SK-N-SH (cell line): Measurements from ENCODE around the gene NUMB. TPM values are rescaled to one million over a fixed set of nuclear protein-coding genes. Genes with fewer than 3 reads are reported as not detected.

Experiments
- CTCF ChIA-PET: fragments of 300-600, 350-600 bp; formaldehyde crosslinking; extraction: SDS; loops from one replicate; lab custom pipeline; 2021; lab: Yijun Ruan, JAX
- POLR2A ChIA-PET: fragments of 350-600 bp; sonication (Branson Sonifier 250); formaldehyde crosslinking; extraction: SDS; loops from one replicate; lab custom pipeline; 2020; ENCODE audit warnings: antibody characterized with exemption, inconsistent platforms; lab: Yijun Ruan, JAX
- DNase-seq: peaks from one replicate; pipeline ENCODE4 v3.0.0; 2012
- H2AFZ ChIP-seq: fragments of 200-600 bp; sonication (generic); 2 replicates; pipeline ENCODE4 v1.8.1; 2016; ENCODE audit warnings: antibody characterized with exemption, mild to moderate bottlenecking, low read depth
- H3F3A ChIP-seq: fragments of 200-600 bp; sonication (generic); replicated peaks from 2 replicates; pipeline ENCODE3; 2016; ENCODE audit warnings: antibody characterized with exemption, mild to moderate bottlenecking; ENCODE audit not compliant: insufficient read depth
- H3K27ac ChIP-seq, 2 experiments: fragments of 200-500 bp in 1 of 2; fragments of 200-600 bp in 1 of 2; sonication (Bioruptor generic) in 1 of 2; sonication (generic), shearing (Covaris generic) in 1 of 2; 2 replicates each; pipeline versions ENCODE4 v1.5.1 to v1.6.1; 2014 to 2016; ENCODE audit warnings: low read depth in 2 of 2, inconsistent platforms in 1 of 2, low read length in 1 of 2, mild to moderate bottlenecking in 1 of 2, mixed read lengths in 1 of 2
- H3K27me3 ChIP-seq: fragments of 200-600 bp; sonication (generic), shearing (Covaris generic); 2 replicates; pipeline ENCODE4 v1.6.1; 2016; ENCODE audit warnings: mixed run types; ENCODE audit not compliant: insufficient read depth
- H3K36me3 ChIP-seq, 2 experiments: fragments of 200-500 bp in 1 of 2; fragments of 200-600 bp in 1 of 2; sonication (Bioruptor generic) in 1 of 2; sonication (generic) in 1 of 2; replicated peaks in 1 of 2; 2 replicates each; pipeline versions ENCODE3 to v1.5.1; 2014 to 2016; ENCODE audit warnings: low read length in 1 of 2, mild to moderate bottlenecking in 1 of 2; ENCODE audit not compliant: insufficient read depth in 2 of 2, control insufficient read depth in 1 of 2
- H3K4me1 ChIP-seq, 2 experiments: fragments of 200-500 bp in 1 of 2; fragments of 200-600 bp in 1 of 2; sonication (Bioruptor generic) in 1 of 2; sonication (generic), shearing (Covaris generic) in 1 of 2; 2 replicates each; pipeline versions ENCODE4 v1.5.1 to v1.6.1; 2014 to 2016; ENCODE audit warnings: low read depth in 1 of 2, low read length in 1 of 2, mixed run types in 1 of 2; ENCODE audit not compliant: insufficient read depth in 2 of 2, control insufficient read depth in 1 of 2
- H3K4me2 ChIP-seq: fragments of 200-600 bp; sonication (generic), shearing (Covaris generic); 2 replicates; pipeline ENCODE4 v1.6.1; 2017; ENCODE audit warnings: mixed run types
- H3K4me3 ChIP-seq, 2 experiments: fragments of 200-500 bp in 1 of 2; fragments of 200-600 bp in 1 of 2; sonication (Bioruptor generic) in 1 of 2; sonication (generic), shearing (Covaris generic) in 1 of 2; 2 replicates each; pipeline versions ENCODE4 v1.5.1 to v1.8.1; 2014 to 2016; ENCODE audit warnings: low read depth in 2 of 2, inconsistent platforms in 1 of 2, low read length in 1 of 2, mild to moderate bottlenecking in 1 of 2, mixed read lengths in 1 of 2, moderate library complexity in 1 of 2
- H3K79me2 ChIP-seq: fragments of 200-600 bp; sonication (generic); 2 replicates; pipeline ENCODE4 v1.8.1; 2017; ENCODE audit warnings: mild to moderate bottlenecking; ENCODE audit not compliant: insufficient read depth
- H3K9ac ChIP-seq: fragments of 200-600 bp; sonication (generic); 2 replicates; pipeline ENCODE4 v1.6.1; 2017; ENCODE audit warnings: mixed run types
- H3K9me2 ChIP-seq: fragments of 200-600 bp; sonication (generic); 2 replicates; pipeline ENCODE4 v1.6.1; 2017; ENCODE audit warnings: mixed run types
- H3K9me3 ChIP-seq: fragments of 200-600 bp; sonication (generic); 2 replicates; pipeline ENCODE4 v1.6.1; 2017; ENCODE audit warnings: mixed run types, mild to moderate bottlenecking, moderate library complexity
- H4K20me1 ChIP-seq: fragments of 200-600 bp; sonication (generic); 2 replicates; pipeline ENCODE4 v1.6.1; 2017; ENCODE audit warnings: mild to moderate bottlenecking, mixed run types; ENCODE audit not compliant: insufficient read depth
- EZH2phosphoT487 ChIP-seq: fragments of 200-600 bp; sonication (generic); IDR thresholded peaks from 2 replicates; pipeline ENCODE4 v1.6.1; 2017; ENCODE audit warnings: low read depth, mixed run types, mild to moderate bottlenecking, antibody characterized with exemption, moderate library complexity, borderline replicate concordance
- POLR2AphosphoS5 ChIP-seq: IDR thresholded peaks from 2 replicates; pipeline ENCODE4 v1.6.1; 2012; ENCODE audit warnings: low read depth, low read length
- RAD21 ChIP-seq: IDR thresholded peaks from 2 replicates; pipeline ENCODE4 v1.6.1; 2012; ENCODE audit warnings: mild to moderate bottlenecking, low read length
- SIN3A ChIP-seq: IDR thresholded peaks from 2 replicates; pipeline ENCODE4 v1.6.1; 2012; ENCODE audit warnings: low read depth, mild to moderate bottlenecking, low read length, moderate library complexity, borderline replicate concordance
- WGBS: methylation state at CpG from one replicate; pipeline ENCODE4 v1.1.6; 2017; ENCODE audit warnings: low lambda C conversion rate; 5-methylcytosine and 5-hydroxymethylcytosine counted together
- polyA plus RNA-seq, 3 experiments: library from polyadenylated mRNA; depleted of rRNA; stranded (reverse); fragments of >200 nt; gene quantifications; 2 replicates each; pipeline ENCODE4 v1.2.3, GENCODE V29; 2012
- TF ChIP-seq, protein P1 (sequence below): fragments of 200-600 bp; sonication (generic); IDR thresholded peaks from 2 replicates; pipeline ENCODE4 v1.6.1; 2017; ENCODE audit warnings: antibody characterized with exemption, mild to moderate bottlenecking, moderate library complexity
- TF ChIP-seq, protein P2 (sequence below): fragments of 150-350 bp; IDR thresholded peaks from 2 replicates; pipeline ENCODE4 v1.6.1; 2017; ENCODE audit warnings: antibody characterized with exemption, low read length, low read depth, borderline replicate concordance

NUMB gene
- polyA plus RNA-seq, 1 of the 3 experiments (the other 2 are of a cell fraction): 58.4 TPM

DNA sequence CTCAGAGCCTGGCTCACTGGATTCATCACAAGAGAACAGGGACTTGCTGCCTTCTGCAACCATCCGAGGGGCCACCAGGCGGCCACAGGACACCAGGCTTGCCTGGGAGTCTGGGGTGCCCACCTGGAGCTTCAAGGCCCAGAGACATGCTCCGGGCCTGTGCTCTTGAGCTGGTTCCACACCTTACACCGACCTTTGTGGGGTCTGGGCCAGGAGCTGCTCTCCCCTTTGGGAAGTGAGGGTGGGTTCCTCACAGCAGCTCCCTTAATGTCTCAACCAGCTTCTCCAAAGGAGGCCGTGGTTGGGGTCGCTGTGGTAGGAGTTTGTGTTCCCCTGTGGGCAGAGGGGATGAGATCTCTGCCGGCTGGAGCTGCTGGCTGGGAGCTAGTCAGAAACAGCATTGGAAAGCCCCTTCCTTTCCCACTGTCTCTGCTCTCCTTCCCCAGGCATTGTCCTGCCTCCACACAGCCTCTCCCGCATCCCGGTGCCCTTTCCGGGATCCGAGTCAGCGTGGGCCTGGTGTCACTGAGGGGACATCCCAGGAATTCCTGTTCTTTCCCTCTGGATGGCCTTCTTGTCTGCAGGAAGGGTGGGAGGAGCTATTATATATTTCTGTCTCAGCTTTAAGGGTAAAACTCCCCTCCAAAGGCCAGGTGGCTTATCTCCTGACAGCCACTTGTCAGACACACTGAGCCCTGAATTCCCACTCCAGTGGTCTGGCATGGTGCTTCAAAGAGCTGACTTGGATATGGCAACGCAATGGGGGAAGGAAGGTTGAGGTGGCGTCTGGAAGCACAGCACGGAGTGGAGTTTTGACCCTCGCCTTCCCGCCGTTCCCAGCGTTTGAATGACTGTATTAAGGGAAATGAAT lies 226.1 kb downstream of the NUMB start:
- ChIA-PET CTCF (interaction anchor here (0.6 to 1.5 kb wide), 6 partner anchors 12 to 230 kb away, joined by 3 to 4 read pairs (median 3); no protein-coding TSS in a partner anchor), POLR2A (no interaction called here)
- Histone ChIP-seq H3K4me3 (no peak overlapping the region), H3K36me3 (no peaks in the 10 kb centered on the region), H3K4me1 (peaks cover 6 to 11% of the 10 kb centered on the region in 2 experiments; a peak in 2 of 4 replicates), H3K79me2 (no peaks in the 10 kb centered on the region), H3K9me3 (no peaks in the 10 kb centered on the region), H3K9ac (no peak overlapping the region), H3K27me3 (peaks cover 30% of the 10 kb centered on the region), H3K4me2 (no peak overlapping the region), H4K20me1 (0 out of 2 replicates have a peak, but pooled peaks cover 3% of the 10 kb centered on the region), H2AFZ (no peak overlapping the region), H3F3A (peaks cover 9% of the 10 kb centered on the region), H3K27ac (no peak overlapping the region), H3K9me2 (no peaks in the 10 kb centered on the region)
- TF ChIP-seq, protein P1, sequence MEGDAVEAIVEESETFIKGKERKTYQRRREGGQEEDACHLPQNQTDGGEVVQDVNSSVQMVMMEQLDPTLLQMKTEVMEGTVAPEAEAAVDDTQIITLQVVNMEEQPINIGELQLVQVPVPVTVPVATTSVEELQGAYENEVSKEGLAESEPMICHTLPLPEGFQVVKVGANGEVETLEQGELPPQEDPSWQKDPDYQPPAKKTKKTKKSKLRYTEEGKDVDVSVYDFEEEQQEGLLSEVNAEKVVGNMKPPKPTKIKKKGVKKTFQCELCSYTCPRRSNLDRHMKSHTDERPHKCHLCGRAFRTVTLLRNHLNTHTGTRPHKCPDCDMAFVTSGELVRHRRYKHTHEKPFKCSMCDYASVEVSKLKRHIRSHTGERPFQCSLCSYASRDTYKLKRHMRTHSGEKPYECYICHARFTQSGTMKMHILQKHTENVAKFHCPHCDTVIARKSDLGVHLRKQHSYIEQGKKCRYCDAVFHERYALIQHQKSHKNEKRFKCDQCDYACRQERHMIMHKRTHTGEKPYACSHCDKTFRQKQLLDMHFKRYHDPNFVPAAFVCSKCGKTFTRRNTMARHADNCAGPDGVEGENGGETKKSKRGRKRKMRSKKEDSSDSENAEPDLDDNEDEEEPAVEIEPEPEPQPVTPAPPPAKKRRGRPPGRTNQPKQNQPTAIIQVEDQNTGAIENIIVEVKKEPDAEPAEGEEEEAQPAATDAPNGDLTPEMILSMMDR: peak; percentile 31
- TF ChIP-seq POLR2AphosphoS5 (no peak), SIN3A (no peak), RAD21 (peak; percentile 33; the same call in 1 of the 2 replicates)
- 77% methylated on average over 14 of the region's 19 CpGs for WGBS
- peak; percentile 42 for DNase-seq

DNA sequence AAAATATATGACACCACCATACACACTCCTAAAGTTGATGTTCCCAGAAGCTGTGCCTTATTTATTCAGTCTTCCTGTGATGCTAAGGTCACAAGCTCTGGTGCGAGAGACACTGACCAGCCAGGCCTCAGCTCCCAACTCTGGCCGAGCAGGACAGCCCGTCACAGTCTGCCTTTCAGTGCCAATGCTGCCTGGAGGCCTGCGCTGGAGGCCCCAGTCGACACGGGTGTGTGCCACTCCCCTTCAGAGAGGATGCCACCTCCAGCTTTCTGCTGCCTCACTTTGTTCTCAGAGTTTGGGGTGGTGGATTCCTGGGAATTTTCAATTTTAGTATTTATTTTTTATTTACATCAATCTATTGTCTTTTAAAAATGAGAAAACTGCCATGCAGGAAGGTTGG lies 228.3 kb downstream of the NUMB start:
- 0 out of 2 replicates have a peak, but pooled peaks cover 3% of the 10 kb centered on the region for H4K20me1 ChIP-seq
- peaks cover 6 to 11% of the 10 kb centered on the region in 2 experiments; a peak in 2 of 4 replicates for H3K4me1 ChIP-seq
- H3K27me3 ChIP-seq: peaks cover 12% of the 10 kb centered on the region; the same call in 1 of the 2 replicates
- POLR2A ChIA-PET: interaction anchor here (1.2 kb wide), 1 partner anchor 11 kb away, joined by 3 read pairs; no protein-coding TSS in a partner anchor
- no peaks in the 10 kb centered on the region for H3K36me3 ChIP-seq
- no peak overlapping the region for H3K4me3 ChIP-seq
- no peaks in the 10 kb centered on the region for H3K9me3 ChIP-seq
- H3K4me2 ChIP-seq: no peak overlapping the region
- no peaks in the 10 kb centered on the region for H3K79me2 ChIP-seq
- TF ChIP-seq EZH2phosphoT487: no peak
- TF ChIP-seq, protein P2, sequence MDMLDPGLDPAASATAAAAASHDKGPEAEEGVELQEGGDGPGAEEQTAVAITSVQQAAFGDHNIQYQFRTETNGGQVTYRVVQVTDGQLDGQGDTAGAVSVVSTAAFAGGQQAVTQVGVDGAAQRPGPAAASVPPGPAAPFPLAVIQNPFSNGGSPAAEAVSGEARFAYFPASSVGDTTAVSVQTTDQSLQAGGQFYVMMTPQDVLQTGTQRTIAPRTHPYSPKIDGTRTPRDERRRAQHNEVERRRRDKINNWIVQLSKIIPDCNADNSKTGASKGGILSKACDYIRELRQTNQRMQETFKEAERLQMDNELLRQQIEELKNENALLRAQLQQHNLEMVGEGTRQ: no peak
- TF ChIP-seq, all 33 proteins: peak for 0
- H3K9ac ChIP-seq: no peak overlapping the region
- H3F3A ChIP-seq: peaks cover 6% of the 10 kb centered on the region
- no peak overlapping the region for H3K27ac ChIP-seq
- no peak overlapping the region for H2AFZ ChIP-seq
- CTCF ChIA-PET: interaction anchor here (0.9 to 1.6 kb wide), 2 partner anchors 278 to 716 kb away, joined by 3 to 5 read pairs; no protein-coding TSS in a partner anchor
- DNase-seq: no peak
- H3K9me2 ChIP-seq: no peaks in the 10 kb centered on the region
- 96% methylated on average over 6 of the region's 6 CpGs for WGBS
